Measurements from ENCODE around the gene LGI4.
"Not testable (repeated sequence)": the region's sequence is repeated elsewhere in the genome, so short reads cannot be mapped to it uniquely, and the experiment has no call there.

The LGI4 gene

DNA sequence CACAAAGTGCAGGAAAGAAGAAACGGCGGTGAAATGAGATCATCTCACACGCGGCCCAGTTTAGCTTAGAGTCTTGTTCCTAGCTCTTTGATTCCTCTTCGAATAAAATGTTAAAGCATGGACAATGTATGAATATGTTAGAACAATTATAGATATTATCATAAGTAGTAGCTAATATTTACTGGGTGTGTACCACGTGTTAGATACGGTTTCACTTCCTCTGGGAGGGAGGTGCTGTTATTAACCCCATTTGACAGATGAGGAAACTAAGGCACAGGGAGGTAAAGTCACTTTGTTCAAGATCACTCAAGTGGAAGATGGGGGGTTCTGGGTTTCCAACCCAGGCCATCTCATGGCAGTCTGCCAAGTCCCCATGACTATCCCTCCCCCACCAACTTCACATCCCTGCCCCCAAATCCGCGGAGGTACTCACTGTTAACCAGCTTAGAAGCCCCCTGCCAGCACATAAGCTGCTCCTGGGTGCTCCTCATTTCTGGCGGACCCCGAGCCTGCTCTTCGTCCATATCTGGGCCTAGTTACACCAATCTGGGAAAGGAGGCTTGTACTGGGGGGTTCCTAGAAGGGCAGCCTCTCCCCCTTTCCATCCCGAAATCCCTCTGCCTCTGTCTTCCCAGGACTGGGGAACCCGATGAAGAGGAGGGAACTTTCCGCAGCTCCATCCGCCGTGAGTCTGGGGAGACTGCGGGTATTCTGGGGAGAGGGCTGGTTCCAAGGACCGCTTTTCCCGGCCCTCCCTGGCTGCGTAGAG lies 7.2 kb upstream of the LGI4 start:
- DNase-seq: no peak

DNA sequence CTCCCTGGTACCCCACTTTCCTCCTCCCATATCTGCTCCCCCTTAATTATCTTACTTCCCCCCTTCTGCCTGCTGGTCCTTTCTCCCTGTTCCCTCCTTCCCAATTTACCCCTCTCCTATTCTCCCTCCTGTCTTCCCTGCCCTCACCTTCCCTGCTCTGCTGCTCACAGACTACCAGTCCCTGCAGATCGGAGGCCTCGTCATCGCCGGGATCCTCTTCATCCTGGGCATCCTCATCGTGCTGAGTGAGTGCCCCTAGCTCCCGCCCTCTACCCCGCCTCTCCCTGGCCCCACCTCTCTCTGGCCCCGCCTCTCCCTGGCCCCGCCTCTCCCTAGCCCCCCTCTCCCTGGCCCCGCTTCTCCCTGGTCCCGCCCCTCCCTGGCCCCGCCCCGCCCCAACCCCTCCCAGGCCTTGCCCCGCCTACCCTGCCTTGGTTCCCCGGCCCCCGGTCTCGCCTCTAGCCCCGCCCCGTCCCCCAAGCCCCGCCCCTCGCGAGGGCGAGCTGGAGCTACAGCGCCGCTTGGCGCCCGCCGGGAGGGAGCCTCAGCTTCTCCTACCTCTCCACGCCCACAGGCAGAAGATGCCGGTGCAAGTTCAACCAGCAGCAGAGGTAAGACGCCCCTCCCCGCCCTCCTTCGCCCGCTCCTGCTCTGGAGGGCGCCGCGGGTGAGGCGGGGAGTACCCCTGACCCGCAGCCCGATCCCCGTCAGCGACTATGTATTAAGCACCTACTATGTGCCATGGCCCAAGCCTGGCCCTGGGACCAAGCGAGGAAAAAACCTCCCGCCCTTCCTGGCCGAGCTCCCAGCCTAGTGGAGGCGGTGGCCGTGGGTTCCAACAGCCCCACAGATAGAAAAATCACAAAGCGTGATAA lies 6.3 kb upstream of the LGI4 start:
- DNase-seq: peak; percentile 92

DNA sequence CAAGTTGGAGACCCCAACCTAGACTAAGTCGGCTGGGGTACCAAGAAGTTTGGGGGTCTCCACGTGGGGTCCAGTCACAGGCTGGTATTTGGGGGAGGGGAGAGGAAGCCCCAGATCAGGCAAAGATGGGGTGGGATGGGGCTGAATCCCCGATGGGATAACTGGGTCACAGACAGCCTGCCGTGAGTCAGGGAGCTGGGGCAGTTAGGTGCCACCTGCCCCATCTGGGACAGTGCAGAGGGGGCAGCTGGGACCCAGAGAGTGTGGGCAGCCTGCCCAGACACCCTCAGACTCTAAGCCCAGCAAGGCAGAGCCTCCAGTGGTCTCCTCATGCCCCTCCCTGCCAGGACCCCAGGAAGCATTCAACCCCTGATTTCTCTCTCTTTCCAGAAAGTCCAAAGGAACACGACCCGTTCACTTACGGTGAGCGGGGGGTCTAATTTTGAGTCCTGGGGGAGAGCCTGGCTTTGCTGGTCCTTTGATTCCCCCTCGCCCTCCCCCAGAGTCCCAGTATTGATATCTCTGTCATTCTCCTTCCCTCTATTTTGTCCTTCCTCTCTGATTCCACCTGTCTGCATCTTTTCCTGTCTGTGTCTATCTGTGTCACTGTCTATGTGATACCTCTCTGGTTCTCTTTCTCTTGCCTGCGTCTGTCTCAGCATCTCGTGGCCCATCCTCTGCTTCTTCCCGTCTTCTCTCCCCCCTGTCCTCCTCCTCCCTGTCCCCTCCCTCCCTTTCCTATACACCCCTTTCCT lies 5.5 kb upstream of the LGI4 start:
- no peak for DNase-seq

DNA sequence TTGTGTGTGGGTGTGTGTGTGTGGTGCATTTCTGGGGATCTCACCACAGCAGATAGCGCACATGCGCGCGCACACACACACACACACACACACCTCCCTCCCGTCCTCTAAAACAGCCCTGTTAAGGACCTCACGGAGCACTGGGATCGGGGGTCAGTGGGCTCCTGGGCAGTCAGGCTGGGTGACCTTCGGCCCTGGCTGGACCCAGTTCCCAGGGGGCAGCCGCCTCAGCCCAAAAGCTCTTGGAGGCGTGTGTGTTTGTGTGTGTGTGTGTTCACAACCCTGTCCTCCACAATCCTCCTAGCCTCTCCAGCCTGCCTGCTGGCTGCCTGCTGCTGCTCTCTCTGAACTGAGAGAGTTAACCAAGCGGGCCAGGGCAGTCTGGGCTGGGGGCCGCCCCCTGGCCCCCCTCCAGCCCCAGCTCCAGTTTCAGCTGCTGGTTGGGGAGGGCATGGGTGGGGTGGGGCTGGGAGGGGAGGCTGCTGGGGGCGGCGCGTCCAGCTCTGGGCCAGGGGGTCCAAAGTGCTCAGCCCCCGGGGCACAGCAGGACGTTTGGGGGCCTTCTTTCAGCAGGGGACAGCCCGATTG lies 3.5 kb upstream of the LGI4 start, which contains the start of gene FXYD1:
TSS of gene FXYD1 (plus strand) at position 520 of the 588 bp plus-strand sequence. CDS start 1,256 bp downstream, outside the sequence.
- no peak for DNase-seq

DNA sequence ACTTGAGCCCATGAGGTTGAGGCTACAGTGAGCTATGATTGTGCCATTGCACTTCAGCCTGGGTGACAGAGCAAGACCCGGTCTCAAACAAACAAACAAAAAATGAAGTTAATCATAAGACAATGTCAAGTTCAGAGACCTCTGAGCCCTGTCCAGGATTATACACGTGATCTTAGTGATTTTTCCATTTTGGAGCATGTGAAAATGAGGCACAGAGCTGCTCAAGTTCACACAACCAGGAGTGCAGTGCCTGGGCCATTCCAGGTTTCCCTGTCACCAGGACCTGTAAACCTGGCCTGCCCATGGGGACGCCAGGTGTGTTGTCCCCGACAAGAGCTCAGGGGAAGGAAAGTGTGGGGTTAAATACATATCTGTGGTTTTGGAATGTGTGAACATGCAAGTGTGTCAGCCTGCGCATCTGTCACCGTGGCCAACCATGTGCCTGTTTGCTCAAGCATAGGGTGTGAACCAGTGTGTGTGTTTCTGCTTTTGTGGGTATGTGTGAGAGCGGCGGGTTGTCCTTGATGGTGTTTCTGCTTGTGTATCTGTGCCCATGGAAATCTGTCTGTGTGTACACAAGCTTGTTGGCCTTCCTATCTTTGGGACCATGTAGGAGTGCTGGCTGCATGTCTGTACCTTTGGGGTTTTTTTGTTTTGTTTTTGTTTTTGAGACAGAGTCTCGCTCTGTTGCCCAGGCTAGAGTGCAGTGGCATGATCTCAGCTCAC lies 2.3 kb upstream of the LGI4 start:
- DNase-seq: no peak

DNA sequence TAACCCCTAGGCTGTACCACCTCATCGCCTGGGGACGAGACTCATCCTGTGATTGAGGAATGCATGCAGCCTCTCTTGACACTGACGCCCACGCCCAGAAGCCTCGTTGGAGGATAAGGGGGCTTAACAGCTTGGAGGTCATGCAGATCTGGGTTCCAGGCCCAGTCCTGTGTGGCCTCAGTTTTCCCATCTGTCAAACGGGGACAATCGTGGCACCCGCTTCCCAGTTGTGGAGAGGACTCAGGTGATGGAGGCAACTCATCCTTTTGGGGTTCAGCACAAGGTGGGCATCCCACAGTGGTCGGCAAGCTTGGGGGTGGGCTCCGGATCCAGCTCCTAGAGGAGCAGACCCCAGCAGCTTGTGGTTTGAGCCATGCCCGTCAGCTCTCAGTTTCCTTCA lies 1.4 kb upstream of the LGI4 start:
- DNase-seq: no peak

DNA sequence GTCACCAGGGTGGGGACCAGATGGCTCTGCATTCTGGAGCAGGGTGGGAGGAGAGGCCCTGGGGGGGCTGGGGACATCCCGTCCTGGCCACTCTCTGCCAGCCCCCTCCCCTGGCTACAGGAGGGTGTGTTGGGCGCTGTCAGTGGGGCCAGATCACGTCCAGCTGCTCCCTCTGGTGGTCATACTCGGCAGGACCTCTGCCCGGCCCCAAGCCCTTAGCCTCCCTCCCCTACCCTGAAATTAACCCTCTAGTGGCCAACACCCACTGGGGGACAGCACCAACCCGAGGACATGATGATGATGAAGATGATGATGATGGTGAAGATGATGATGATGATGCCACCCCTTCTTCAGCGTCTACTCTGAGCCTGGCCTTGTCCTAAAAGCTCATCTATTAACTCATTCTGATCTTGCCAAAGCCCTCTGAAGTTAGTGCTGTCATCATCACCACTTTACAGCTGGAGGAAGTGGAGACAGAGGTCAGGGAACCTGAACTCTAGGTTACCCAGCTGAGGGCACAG lies 590 bp upstream of the LGI4 start:
- DNase-seq: no peak

DNA sequence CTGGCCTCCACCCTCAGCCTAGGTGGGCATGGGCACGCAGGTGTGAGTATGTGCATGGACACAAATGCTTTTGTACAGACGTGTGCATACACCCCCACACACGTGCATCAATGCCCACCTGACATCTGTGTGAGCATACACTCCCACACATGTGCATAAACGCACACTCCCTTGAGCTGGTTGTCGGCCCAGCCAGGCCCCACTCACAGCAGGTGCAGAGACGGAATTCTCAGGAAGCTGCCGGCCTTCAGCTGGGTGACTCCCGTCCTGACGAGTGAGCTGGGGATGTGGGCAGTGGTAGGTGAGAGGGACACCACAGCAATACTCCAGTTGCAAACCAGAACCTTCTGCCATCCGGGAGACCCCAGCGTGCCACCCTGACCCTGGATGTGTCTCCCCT lies 1.0 kb downstream of the LGI4 start:
- no peak for DNase-seq

DNA sequence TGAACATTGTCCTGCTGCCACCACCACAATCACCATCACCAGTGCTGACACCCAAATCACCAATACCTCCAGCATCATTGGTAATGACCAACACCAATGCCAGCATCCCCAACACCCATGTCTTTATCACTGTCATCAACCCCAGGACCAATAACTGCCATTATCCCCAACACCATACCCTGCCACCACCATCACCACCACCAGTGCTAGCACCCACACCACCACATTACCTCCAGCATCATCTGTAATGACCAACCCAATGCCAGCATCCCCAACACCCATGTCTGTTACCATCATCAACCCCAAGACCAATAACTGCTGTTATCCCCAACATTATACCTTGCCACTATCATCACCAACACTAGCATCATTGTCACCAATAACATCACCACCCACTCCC lies 2.6 kb downstream of the LGI4 start:
- DNase-seq: no peak

DNA sequence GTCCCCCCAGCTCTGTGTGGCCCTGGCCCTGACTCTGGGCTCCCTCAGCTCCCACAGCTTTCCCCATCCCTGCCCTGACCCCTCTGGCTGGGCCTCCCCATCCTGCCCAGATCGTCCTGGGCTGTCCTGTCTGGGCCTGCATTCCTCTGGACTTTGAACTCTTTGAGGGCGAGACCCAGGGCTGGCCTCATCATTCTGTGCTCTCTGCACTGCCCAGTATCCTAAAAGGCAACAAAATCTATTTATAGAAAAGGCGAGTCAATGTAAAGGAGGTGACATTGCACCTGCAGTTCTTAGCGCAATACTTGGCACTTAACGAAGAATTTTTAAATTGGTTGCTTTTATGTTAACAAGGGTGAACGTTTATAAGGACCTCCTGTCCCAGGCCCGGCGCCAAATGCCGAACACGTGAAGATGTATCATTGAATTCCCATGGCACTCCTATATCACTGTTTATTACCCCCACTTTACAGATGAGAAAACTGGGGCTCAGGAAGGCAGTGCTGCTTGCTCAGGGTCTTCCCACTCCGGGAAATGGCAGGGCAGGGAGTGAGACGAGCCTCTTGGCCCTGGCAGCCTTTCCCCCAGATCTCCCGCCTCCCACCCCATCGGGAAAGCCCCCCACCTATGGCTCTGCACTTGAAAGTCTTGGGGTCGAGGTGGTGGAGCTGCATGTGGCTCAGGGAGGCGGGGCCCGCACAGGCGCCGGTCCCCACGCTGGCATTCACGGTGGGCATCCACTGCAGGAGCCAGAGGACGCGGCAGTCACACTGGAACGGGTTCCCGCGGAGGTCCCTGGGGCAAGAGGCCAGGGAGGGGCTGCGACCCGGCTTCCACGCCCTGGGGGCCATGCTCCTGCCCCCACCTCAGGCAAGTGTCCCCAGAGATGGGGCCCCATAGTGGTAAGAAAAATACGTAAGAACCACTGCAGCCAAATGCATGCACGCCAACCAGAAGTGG lies 3.8 kb downstream of the LGI4 start:
- no peak for DNase-seq

DNA sequence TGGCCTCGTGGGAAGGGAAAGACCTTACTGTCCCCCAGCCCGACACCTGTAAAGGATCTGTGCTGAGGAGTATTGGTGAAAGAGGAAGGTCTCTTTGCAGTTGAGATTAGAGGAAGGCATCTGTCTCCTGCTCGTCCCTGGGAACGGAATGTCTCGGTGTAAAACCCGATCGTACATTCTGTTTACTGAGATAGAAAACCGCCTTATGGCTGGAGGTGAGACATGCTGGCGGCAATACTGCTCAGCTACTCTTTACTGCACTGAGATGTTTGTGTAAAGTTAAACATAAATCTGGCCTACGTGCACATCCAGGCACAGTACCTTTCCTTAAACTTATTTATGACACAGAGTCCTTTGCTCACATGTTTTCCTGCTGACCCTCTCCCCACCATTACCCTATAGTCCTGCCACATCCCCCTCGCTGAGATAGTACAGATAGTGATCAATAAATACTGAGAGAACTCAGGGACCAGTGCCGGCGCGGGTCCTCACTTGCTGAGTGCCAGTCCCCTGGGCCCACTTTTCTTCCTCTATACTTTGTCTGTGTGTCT lies 5.1 kb downstream of the LGI4 start:
- not testable (repeated sequence) for DNase-seq

DNA sequence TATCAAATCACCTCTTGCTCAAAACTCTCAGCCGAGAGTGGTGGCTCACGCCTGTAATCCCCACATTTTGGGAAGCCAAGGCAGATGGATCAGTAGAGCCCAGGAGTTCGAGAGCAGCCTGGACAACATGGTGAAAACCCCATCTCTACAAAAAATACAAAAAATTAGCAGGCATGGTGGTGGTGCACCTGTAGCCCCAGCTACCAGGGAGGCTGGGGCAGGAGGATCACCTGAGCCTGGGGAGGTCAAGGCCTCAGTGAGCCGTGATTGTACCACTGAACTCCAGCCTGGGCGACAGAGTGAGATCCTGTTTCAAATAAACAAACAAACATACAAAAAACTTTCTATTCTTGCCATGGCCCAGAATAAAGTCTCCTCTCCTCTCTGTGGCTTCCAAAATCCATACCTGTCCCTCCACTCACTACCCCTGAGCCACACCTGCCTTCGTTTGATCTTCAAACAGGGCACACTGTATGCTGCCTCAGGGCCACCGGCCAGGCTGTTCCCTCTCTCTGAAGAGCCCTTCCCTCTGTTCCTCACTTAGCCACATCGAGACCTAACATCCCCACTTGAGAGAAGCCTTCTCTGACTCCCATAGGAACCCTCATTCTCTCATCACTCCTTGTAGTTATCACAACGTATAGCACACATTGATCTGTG lies 6.3 kb downstream of the LGI4 start:
- DNase-seq: no peak

DNA sequence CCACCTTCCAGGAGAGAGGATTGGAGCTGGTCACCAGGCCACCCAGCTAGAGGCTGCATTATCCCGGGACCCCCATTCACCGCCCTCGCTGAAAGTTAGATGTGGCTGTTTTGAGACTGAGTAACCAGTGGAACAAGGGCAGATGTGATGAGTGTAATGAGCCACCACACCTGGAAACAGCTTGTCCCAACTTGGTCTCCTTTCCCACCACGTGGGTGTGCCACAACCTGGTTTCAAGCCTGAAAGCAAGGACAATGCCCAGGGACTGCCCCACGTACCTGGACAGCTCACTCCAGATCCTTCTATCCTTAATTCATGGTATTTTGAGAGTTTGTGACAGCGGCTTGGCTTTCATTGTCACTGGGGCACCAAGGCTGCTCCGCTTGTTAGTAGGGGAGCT lies 7.0 kb downstream of the LGI4 start:
- no peak for DNase-seq

DNA sequence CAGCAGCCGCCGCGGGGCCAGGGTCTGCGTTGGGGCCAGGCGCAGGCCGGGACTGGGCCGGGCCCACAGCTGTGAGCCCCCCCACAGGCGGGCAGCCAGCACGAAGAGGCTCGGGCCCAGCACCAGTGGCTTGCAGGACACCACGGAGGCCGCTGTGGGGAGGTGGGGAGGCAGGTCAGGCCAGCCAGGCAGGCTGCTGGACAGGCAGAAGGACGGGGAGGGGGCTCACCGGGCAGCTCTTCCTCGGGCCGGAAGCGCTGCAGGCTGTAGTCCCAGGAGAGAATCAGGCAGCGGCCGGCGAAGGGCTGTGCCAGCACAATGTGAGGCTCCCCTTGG lies 8.3 kb downstream of the LGI4 start:
- DNase-seq: no peak

DNA sequence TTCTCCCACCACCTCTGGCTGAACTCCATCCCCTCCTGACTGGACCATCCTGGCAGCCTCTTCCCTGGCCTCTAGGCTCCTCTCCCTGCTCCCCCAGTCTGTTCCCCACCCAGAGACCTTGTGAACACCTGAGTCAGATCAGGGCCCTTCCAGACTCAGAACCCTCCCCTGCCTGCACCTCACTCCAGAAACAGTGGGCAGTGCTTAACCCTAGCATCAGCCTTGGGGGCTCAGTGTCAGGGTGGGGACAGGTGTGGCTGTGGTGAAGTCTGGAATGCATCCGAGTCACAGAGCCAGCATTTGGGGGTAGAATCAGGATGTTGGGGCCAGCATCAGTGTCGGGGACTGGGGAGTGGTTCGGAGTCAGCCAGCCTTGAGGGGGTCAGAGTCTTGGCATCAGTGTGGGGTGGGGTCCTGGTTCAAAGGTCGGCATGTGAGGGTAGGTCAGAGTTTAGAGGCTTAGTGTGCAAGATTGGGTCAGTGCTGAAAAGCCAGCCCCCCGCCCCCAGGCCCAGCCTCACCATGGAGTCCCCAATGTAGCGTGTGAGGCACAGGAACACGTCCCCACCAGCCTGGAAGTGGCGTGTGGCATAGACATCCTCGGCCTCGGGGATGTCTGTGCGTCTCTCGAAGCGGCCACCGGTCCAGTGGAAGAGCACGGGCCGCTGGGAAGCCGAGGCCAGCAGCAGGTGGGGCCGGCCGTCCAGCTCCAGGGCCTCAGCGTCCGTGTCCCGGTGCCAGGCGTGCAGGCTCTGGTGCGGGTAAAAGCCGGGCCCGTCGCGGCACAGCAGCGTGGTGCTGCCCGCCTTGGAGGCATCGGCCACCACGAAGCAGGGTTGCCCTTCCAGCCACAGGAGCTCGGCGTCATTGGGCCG lies 8.9 kb downstream of the LGI4 start:
- DNase-seq: no peak

DNA sequence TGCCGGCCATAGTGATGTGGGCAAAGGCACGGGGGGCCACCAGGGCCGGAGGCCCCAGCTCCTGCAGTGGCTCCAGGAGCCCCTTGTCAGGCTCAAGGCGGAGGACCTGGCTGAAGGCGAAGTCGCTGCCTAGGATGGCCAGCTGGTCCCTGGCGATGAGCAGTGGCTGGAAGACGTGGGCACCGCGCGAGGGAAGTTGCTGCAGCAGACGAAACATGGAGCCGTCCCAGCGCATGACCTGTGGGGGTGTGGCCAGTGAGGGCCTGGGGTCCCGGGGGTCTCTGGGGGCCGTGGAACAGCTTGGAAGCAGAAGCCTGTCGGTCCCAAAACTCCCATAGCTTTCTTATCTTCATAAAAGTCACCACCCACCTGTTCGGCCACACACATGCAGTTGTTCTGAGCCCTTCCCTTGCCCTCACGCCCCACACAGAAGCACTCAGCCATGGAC lies 9.6 kb downstream of the LGI4 start:
- DNase-seq: no peak

DNA sequence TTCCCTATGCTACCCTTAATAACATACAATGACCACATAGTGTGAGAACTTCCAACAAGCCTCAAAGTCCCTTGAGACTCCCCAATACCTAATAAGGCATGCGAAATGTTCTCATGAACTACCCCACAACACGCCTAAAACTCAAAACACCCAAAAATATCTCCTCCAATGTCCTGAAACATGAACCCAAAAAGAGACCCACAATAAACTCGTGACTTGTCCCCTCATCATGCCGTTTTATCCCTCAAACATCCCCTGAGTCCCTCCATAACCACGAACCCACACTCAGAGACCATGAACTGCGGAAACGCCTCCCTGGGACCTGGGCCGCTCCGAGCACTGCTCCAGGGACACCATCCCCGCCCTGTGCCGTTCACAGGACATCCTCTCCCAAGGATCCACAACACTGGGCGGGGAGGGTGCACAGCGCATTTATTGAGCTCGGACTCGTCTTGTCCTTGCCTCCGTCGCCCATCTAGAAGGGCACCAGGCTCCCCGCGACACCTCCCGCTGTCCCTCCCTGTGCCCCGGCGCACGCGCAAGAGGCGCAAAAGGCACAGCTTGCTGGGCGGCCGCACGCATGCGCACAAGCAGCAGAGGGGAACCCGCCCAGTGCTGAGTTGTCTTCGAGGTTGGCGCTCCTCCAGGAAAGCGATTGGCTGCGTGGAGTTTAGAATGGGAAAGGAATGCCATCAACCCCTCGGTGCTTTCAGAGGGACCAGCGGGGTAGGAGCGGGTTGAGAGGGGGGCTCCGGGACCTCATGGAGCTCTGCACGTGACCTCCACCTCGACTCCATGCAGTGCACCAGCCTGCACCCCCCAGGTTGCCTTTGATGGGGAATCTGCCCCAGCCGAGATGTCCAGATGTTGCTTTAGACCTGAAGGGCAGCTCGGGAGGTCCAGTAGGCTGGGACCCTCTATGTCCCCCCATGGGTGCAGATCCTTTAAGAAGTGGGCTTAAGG lies 10.5 kb downstream of the LGI4 start:
- peak; percentile 82 for DNase-seq

DNA sequence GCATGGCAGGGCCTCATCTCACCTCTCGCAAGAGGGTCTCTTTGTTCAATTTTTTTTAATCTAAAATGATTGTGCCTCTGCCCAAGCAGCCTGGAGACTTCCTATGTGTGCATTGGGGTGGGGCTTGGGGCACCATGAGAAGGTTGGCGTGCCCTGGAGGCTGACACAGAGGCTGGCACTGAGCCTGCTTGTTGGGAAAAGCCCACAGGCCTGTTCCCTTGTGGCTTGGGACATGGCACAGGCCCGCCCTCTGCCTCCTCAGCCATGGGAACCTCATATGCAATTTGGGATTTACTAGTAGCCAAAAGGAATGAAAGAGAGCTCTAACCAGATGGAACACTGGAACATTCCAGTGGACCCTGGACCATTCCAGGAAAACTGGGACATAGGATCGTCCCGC lies 11.3 kb downstream of the LGI4 start:
- no peak for DNase-seq

All from central memory CD4-positive, alpha-beta T cell (primary cell).